B cell (primary cell): Measurements from ENCODE around the gene SEMA3A. TPM values are rescaled to one million over a fixed set of nuclear protein-coding genes. Genes with fewer than 3 reads are reported as not detected.
A peak's percentile ranks its signal among the peaks of the same experiment; 100 is the strongest.
"Not testable (repeated sequence)": the region's sequence is repeated elsewhere in the genome, so short reads cannot be mapped to it uniquely, and the experiment has no call there.

Source experiments
- ATAC-seq: fragments of 200-7000 bp; cut with Tn5 transposase; one replicate; pipeline ENCODE4 v1.10.0; 2021; ENCODE audit warnings: low read depth, mild to moderate bottlenecking, moderate number of reproducible peaks, moderate library complexity
- CTCF ChIA-PET: fragments of 350-600 bp; sonication (Branson Sonifier 250); formaldehyde crosslinking; loops from one replicate; lab custom pipeline; 2021; ENCODE audit warnings: antibody characterized with exemption, inconsistent platforms; lab: Charles Lee
- POLR2A ChIA-PET: fragments of 350-600 bp; sonication (Branson Sonifier 250); formaldehyde crosslinking; loops from one replicate; lab custom pipeline; 2021; ENCODE audit warnings: antibody characterized with exemption; lab: Charles Lee
- DNase-seq: peaks from one replicate; pipeline ENCODE4 v3.0.0; 2013
- H2AFZ ChIP-seq: 2 replicates; pipeline ENCODE4 v1.6.1; 2012; ENCODE audit warnings: mild to moderate bottlenecking, low read depth, low read length; ENCODE audit not compliant: insufficient read depth, poor library complexity, severe bottlenecking
- H3K27ac ChIP-seq, 2 donors: 1 replicate in 1 of 2; 2 replicates in 1 of 2; pipeline ENCODE4 v1.5.1; 2012 to 2013; ENCODE audit warnings: low read length in 2 of 2, mild to moderate bottlenecking in 2 of 2, moderate library complexity in 1 of 2
- H3K27me3 ChIP-seq, 4 experiments: fragments of 200-600 bp in 1 of 4; sonication (generic) in 1 of 4; replicated peaks in 1 of 4; 1 replicate in 2 of 4; 2 replicates in 2 of 4; pipeline versions ENCODE4 v1.6.1 to v1.7.0; 2013 to 2016; ENCODE audit warnings: low read length in 3 of 4, mild to moderate bottlenecking in 2 of 4, mixed read lengths in 1 of 4, moderate library complexity in 1 of 4; ENCODE audit not compliant: insufficient read depth in 4 of 4, control insufficient read depth in 3 of 4; ENCODE audit errors: control extremely low read depth in 1 of 4
- H3K36me3 ChIP-seq, 2 experiments: replicated peaks in 1 of 2; 1 replicate in 1 of 2; 2 replicates in 1 of 2; pipeline versions ENCODE4 v1.6.1 to v1.7.1; 2013; ENCODE audit warnings: low read length in 1 of 2; ENCODE audit not compliant: insufficient read depth in 2 of 2, control insufficient read depth in 1 of 2; ENCODE audit errors: control extremely low read depth in 1 of 2, extremely low read depth in 1 of 2
- H3K4me1 ChIP-seq, 2 donors: fragments of 200-600 bp in 1 of 2; sonication (generic) in 1 of 2; 1 replicate in 1 of 2; 2 replicates in 1 of 2; pipeline versions ENCODE4 v1.5.1 to v1.6.1; 2013 to 2017; ENCODE audit warnings: low read length in 2 of 2; ENCODE audit not compliant: control insufficient read depth in 2 of 2, insufficient read depth in 2 of 2
- H3K4me2 ChIP-seq: replicated peaks from 2 replicates; pipeline ENCODE3; 2012; ENCODE audit warnings: mild to moderate bottlenecking, low read depth, low read length; ENCODE audit not compliant: poor library complexity, severe bottlenecking
- H3K4me3 ChIP-seq, 5 experiments: fragments of 200-600 bp in 1 of 5; sonication (generic) in 1 of 5; 1 replicate in 3 of 5; 2 replicates in 2 of 5; pipeline versions ENCODE4 v1.5.1 to v1.7.0; 2011 to 2016; ENCODE audit warnings: low read length in 4 of 5, mild to moderate bottlenecking in 4 of 5, low read depth in 2 of 5, control low read depth in 1 of 5, moderate library complexity in 1 of 5; ENCODE audit not compliant: insufficient read depth in 1 of 5; ENCODE audit errors: control extremely low read depth in 1 of 5, extremely low read depth in 1 of 5
- H3K79me2 ChIP-seq: fragments of 200-600 bp; sonication (generic); one replicate; pipeline ENCODE4 v1.6.0; 2016; ENCODE audit warnings: low read length; ENCODE audit not compliant: control insufficient read depth, insufficient read depth
- H3K9ac ChIP-seq: fragments of 200-600 bp; sonication (generic); 2 replicates; pipeline ENCODE4 v1.6.1; 2017; ENCODE audit warnings: mild to moderate bottlenecking, low read length, moderate library complexity
- H3K9me3 ChIP-seq, 3 donors: one replicate each; pipeline versions ENCODE4 v1.6.1 to v1.7.1; 2013; ENCODE audit warnings: low read length in 2 of 3; ENCODE audit not compliant: control insufficient read depth in 2 of 3, insufficient read depth in 1 of 3; ENCODE audit errors: control extremely low read depth in 1 of 3
- H4K20me1 ChIP-seq: 2 replicates; pipeline ENCODE4 v1.6.0; 2012; ENCODE audit warnings: mild to moderate bottlenecking, low read length; ENCODE audit not compliant: insufficient read depth, control insufficient read depth, poor library complexity, severe bottlenecking
- H3K27ac Mint-ChIP-seq: one replicate; pipeline ENCODE4 v1.8.0; 2021; ENCODE audit warnings: mixed read lengths
- H3K27me3 Mint-ChIP-seq: one replicate; pipeline ENCODE4 v1.8.0; 2021; ENCODE audit warnings: mixed read lengths
- H3K4me1 Mint-ChIP-seq: one replicate; pipeline ENCODE4 v1.8.0; 2021; ENCODE audit warnings: mixed read lengths
- H3K4me3 Mint-ChIP-seq: one replicate; pipeline ENCODE4 v1.8.0; 2021; ENCODE audit warnings: mixed read lengths
- H3K9me3 Mint-ChIP-seq: one replicate; pipeline ENCODE4 v1.8.0; 2022; ENCODE audit warnings: mixed read lengths; ENCODE audit not compliant: insufficient read depth
- EZH2 ChIP-seq: IDR thresholded peaks from 2 replicates; pipeline ENCODE4 v1.6.1; 2012; ENCODE audit warnings: borderline replicate concordance, low read depth, mild to moderate bottlenecking, moderate library complexity, low read length; ENCODE audit not compliant: insufficient read depth, poor library complexity, severe bottlenecking
- WGBS: methylation state at CpG from one replicate; pipeline ENCODE4 v1.1.5; 2013; ENCODE audit warnings: missing lambda C conversion rate; ENCODE audit not compliant: insufficient coverage; 5-methylcytosine and 5-hydroxymethylcytosine counted together
- intact Hi-C: fragments of 100-400 bp; cut with micrococcal nuclease; formaldehyde crosslinking; loops from one replicate; pipeline ENCODE4 v1.10.0; 2022
- polyA minus RNA-seq: library from RNA; depleted of rRNA, polyadenylated mRNA; stranded (reverse); fragments of >200 nt; gene quantifications from 2 replicates; pipeline ENCODE4 v1.2.3, GENCODE V29; 2012
- polyA plus RNA-seq: library from polyadenylated mRNA; depleted of rRNA; stranded (reverse); fragments of >200 nt; gene quantifications from 2 replicates; pipeline ENCODE4 v1.2.3, GENCODE V29; 2012
- total RNA-seq, 2 donors: library from RNA; stranded (reverse); fragments of 120-200 nt in 1 of 2; gene quantifications; 1 replicate in 1 of 2; 2 replicates in 1 of 2; pipeline versions ENCODE4 v1.2.3 to v1.2.4, GENCODE V29; 2013 to 2022
- TF ChIP-seq, protein P1 (sequence below): fragments of 200-600 bp; IDR thresholded peaks from one replicate; pipeline ENCODE4 v1.8.0; 2022; ENCODE audit warnings: antibody characterized with exemption, mild to moderate bottlenecking

The SEMA3A gene
- total RNA-seq (0.41 TPM in 1 of 2 replicates, not detected in the other), polyA plus RNA-seq (not detected in 2 replicates), polyA minus RNA-seq (not detected in 2 replicates)
- total RNA-seq (2013): 1.3 TPM

GRCh38 chr7:84194484-84195271 is at the start of gene SEMA3A:
TSS of gene SEMA3A (minus strand) at chr7:84194789. CDS start at chr7:84194586, 203 bp downstream.
- DNase-seq (no peak), ATAC-seq (no peak)
- Mint-ChIP-seq H3K4me3 (peak within 1 kb of the TSS; percentile 3), H3K4me1 (peaks cover 9% of the 10 kb centered on the region), H3K27me3 (no peaks in the 10 kb centered on the region), H3K27ac (no peak within 1 kb of the TSS), H3K9me3 (no peaks in the 10 kb centered on the region)
- CTCF ChIA-PET: interaction anchor here (0.7 kb wide), 1 partner anchor 190 kb away, joined by 4 read pairs; no protein-coding TSS in a partner anchor
- no peak for TF ChIP-seq EZH2
- TF ChIP-seq, protein P1, sequence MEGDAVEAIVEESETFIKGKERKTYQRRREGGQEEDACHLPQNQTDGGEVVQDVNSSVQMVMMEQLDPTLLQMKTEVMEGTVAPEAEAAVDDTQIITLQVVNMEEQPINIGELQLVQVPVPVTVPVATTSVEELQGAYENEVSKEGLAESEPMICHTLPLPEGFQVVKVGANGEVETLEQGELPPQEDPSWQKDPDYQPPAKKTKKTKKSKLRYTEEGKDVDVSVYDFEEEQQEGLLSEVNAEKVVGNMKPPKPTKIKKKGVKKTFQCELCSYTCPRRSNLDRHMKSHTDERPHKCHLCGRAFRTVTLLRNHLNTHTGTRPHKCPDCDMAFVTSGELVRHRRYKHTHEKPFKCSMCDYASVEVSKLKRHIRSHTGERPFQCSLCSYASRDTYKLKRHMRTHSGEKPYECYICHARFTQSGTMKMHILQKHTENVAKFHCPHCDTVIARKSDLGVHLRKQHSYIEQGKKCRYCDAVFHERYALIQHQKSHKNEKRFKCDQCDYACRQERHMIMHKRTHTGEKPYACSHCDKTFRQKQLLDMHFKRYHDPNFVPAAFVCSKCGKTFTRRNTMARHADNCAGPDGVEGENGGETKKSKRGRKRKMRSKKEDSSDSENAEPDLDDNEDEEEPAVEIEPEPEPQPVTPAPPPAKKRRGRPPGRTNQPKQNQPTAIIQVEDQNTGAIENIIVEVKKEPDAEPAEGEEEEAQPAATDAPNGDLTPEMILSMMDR: no peak
- peak within 1 kb of the TSS; percentile 27 for H3K9ac ChIP-seq
- peak within 1 kb of the TSS; percentile 49 for H3K4me2 ChIP-seq
- POLR2A ChIA-PET: no interaction called here
- intact Hi-C loops: no loop called here
- WGBS: 0% methylated on average over 1 of the region's 15 CpGs
- no peaks in the 10 kb centered on the region for H3K4me1 ChIP-seq
- peak within 1 kb of the TSS in 4 of 5 experiments; percentile 9 to 17 (median 15) for H3K4me3 ChIP-seq
- peak within 1 kb of the TSS; percentile 63 for H2AFZ ChIP-seq
- H3K9me3 ChIP-seq: no peaks in the 10 kb centered on the region
- H4K20me1 ChIP-seq: no peaks in the 10 kb centered on the region
- H3K27ac ChIP-seq: no peak within 1 kb of the TSS
- H3K36me3 ChIP-seq: no peaks in the 10 kb centered on the region
- no peaks in the 10 kb centered on the region for H3K79me2 ChIP-seq
- peaks cover 0 to 5% (median 0%) of the 10 kb centered on the region in 4 experiments for H3K27me3 ChIP-seq

DNA sequence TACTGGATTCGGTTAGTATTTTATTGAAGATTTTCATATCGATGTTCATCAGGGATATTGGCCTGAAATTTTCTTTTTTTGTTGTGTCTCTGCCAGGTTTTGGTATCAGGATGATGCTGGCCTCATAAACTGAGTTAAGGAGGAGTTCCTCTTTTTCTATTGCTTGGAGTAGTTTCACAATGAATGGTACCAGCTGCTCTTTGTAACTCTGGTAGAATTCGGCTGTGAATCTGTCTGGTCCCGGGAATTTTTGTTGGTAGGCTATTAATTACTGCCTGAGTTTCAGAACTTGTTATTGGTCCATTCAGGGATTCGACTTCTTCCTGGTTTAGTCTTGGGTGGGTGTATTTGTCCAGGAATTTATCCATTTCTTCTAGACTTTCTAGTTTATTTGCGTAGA is 48.4 kb upstream of the SEMA3A start:
- H3K9ac ChIP-seq, H3K36me3 ChIP-seq, H3K27me3 ChIP-seq, ATAC-seq, H3K4me3 Mint-ChIP-seq, CTCF ChIA-PET, H2AFZ ChIP-seq, H3K27me3 Mint-ChIP-seq, POLR2A ChIA-PET, H3K27ac Mint-ChIP-seq, H3K79me2 ChIP-seq, DNase-seq, H3K4me3 ChIP-seq, H3K9me3 Mint-ChIP-seq, H3K9me3 ChIP-seq, H4K20me1 ChIP-seq, intact Hi-C loops, H3K4me1 ChIP-seq, H3K27ac ChIP-seq, H3K4me2 ChIP-seq, H3K4me1 Mint-ChIP-seq: not testable (repeated sequence)
- 96% methylated on average over 3 of the region's 6 CpGs for WGBS
